Right lobe of liver (tissue), 4 donors: Measurements from ENCODE around the gene UBE2QL1.

ENCODE experiments used
- CTCF ChIP-seq, 4 donors: fragments of 200-600 bp in 3 of 4; fragments of 450-650 bp in 1 of 4; IDR thresholded peaks; one replicate each; pipeline versions ENCODE4 v1.5.1 to v1.8.0; 2016 to 2022; ENCODE audit warnings: antibody characterized with exemption in 4 of 4, mild to moderate bottlenecking in 2 of 4
- POLR2A ChIP-seq: fragments of 450-650 bp; IDR thresholded peaks from one replicate; pipeline ENCODE4 v1.6.1; 2017; ENCODE audit warnings: antibody characterized with exemption, mild to moderate bottlenecking
- donor health status: DM: no; HTN: no; CAD: no.
- donor health status: DM: no; HTN: no; CAD: no.
- donor health status: DM: no; HTN: yes; CAD: no.

- TF ChIP-seq CTCF (IDR thresholded peaks at IDR 0.05) (no peak), POLR2A (no peak)
Measured at GRCh38 chr5:6476313-6476661, 27.6 kb downstream of the UBE2QL1 start.
